ENCODE data around the gene ANAPC16.

The ANAPC16 gene

GRCh38 chr10:72276421-72277339 lies 60.9 kb downstream of the ANAPC16 start:
- Histone ChIP-seq H2AFZ (ENCODE audit: low read depth, low read length) (no peak overlapping the region), H3K79me1 (replicated peaks; ENCODE audit: low read length, poor library complexity, severe bottlenecking) (peaks cover 2% of the 10 kb centered on the region), H2BK120ac (ENCODE audit: low read depth, low read length) (no peak overlapping the region)

GRCh38 chr10:72277340-72277995 lies 61.7 kb downstream of the ANAPC16 start:
- Histone ChIP-seq H2BK120ac (ENCODE audit: low read depth, low read length) (no peak overlapping the region), H3K9me3 (ENCODE audit: control insufficient read depth, low read length) (no peaks in the 10 kb centered on the region), H3K18ac (ENCODE audit: low read depth in 1 of 2, low read length in 2 of 2) (peak overlapping the region; percentile 48 to 63), H3K23ac (ENCODE audit: low read length in 2 of 2) (no peak overlapping the region), H2AFZ (ENCODE audit: low read depth, low read length) (no peak overlapping the region), H3K4me3 (ENCODE audit: insufficient read depth in 1 of 2, low read depth in 1 of 2, low read length in 2 of 2) (no peak overlapping the region), H2AK5ac (ENCODE audit: low read length, severe bottlenecking) (peak overlapping the region; percentile 5), H2BK12ac (ENCODE audit: low read length in 2 of 2) (no peak overlapping the region), H3K27me3 (ENCODE audit: control insufficient read depth in 1 of 2, insufficient read depth in 1 of 2, low read length in 2 of 2) (no peaks in the 10 kb centered on the region), H3K4ac (ENCODE audit: low read depth in 1 of 2, low read length in 2 of 2) (peak overlapping the region; percentile 0 to 76), H3K14ac (ENCODE audit: low read length in 2 of 2) (no peak overlapping the region), H3K9ac (ENCODE audit: low read length) (no peak overlapping the region), H3K4me1 (ENCODE audit: control insufficient read depth, insufficient read depth, low read depth, low read length) (peaks cover 21% of the 10 kb centered on the region), H3K36me3 (ENCODE audit: control insufficient read depth in 1 of 2, insufficient read depth in 2 of 2, low read depth in 1 of 2, low read length in 2 of 2) (peaks cover 15 to 21% of the 10 kb centered on the region in 2 experiments), H3K27ac (ENCODE audit: low read length, poor library complexity, severe bottlenecking) (no peak overlapping the region), H3K4me2 (ENCODE audit: low read length, poor library complexity, severe bottlenecking) (no peak overlapping the region), H4K91ac (ENCODE audit: low read length) (no peak overlapping the region), H4K8ac (ENCODE audit: low read length) (no peak overlapping the region), H2BK15ac (ENCODE audit: low read depth, poor library complexity, severe bottlenecking) (no peak overlapping the region), H3K79me1 (replicated peaks; ENCODE audit: low read length, poor library complexity, severe bottlenecking) (peaks cover 2% of the 10 kb centered on the region), H2BK5ac (ENCODE audit: low read depth, low read length, poor library complexity, severe bottlenecking) (no peak overlapping the region)
- peak; percentile 63 for DNase-seq
- WGBS = 95% methylated on average over 4 of the region's 5 CpGs

More at GRCh38 chr10:72276421-72277339, 60.9 kb downstream of the ANAPC16 start:
- peak; percentile 79 for DNase-seq
- H2BK12ac ChIP-seq (ENCODE audit: low read length in 2 of 2) = no peak overlapping the region
- no peak overlapping the region for H2BK5ac ChIP-seq (ENCODE audit: low read depth, low read length, poor library complexity, severe bottlenecking)
- peak overlapping the region; percentile 12 to 48 for H3K18ac ChIP-seq (ENCODE audit: low read depth in 1 of 2, low read length in 2 of 2)
- peak overlapping the region in 1 of 2 experiments; percentile 96 for H3K4me3 ChIP-seq (ENCODE audit: insufficient read depth in 1 of 2, low read depth in 1 of 2, low read length in 2 of 2)
- H3K9me3 ChIP-seq (ENCODE audit: control insufficient read depth, low read length) = no peaks in the 10 kb centered on the region
- no peak overlapping the region for H2AK5ac ChIP-seq (ENCODE audit: low read length, severe bottlenecking)
- H3K23ac ChIP-seq (ENCODE audit: low read length in 2 of 2) = no peak overlapping the region
- no peak overlapping the region for H4K8ac ChIP-seq (ENCODE audit: low read length)
- peak overlapping the region; percentile 0 for H3K4me2 ChIP-seq (ENCODE audit: low read length, poor library complexity, severe bottlenecking)
- peak overlapping the region; percentile 89 for H3K9ac ChIP-seq (ENCODE audit: low read length)
- H4K91ac ChIP-seq (ENCODE audit: low read length) = no peak overlapping the region
- H3K36me3 ChIP-seq (ENCODE audit: control insufficient read depth in 1 of 2, insufficient read depth in 2 of 2, low read depth in 1 of 2, low read length in 2 of 2) = peaks cover 15 to 21% of the 10 kb centered on the region in 2 experiments
- WGBS = 73% methylated on average over 6 of the region's 6 CpGs
- peaks cover 22% of the 10 kb centered on the region for H3K4me1 ChIP-seq (ENCODE audit: control insufficient read depth, insufficient read depth, low read depth, low read length)
- no peak overlapping the region for H3K14ac ChIP-seq (ENCODE audit: low read length in 2 of 2)
- peak overlapping the region in 1 of 2 experiments; percentile 48 for H3K4ac ChIP-seq (ENCODE audit: low read depth in 1 of 2, low read length in 2 of 2)
- no peak overlapping the region for H2BK15ac ChIP-seq (ENCODE audit: low read depth, poor library complexity, severe bottlenecking)
- no peak overlapping the region for H3K27ac ChIP-seq (ENCODE audit: low read length, poor library complexity, severe bottlenecking)
- H3K27me3 ChIP-seq (ENCODE audit: control insufficient read depth in 1 of 2, insufficient read depth in 1 of 2, low read length in 2 of 2) = no peaks in the 10 kb centered on the region

GRCh38 chr10:72277996-72278667 lies 62.3 kb downstream of the ANAPC16 start:
- H3K4me1 ChIP-seq (ENCODE audit: control insufficient read depth, insufficient read depth, low read depth, low read length) = peaks cover 18% of the 10 kb centered on the region
- H3K27ac ChIP-seq (ENCODE audit: low read length, poor library complexity, severe bottlenecking) = no peak overlapping the region
- H3K27me3 ChIP-seq (ENCODE audit: control insufficient read depth in 1 of 2, insufficient read depth in 1 of 2, low read length in 2 of 2) = no peaks in the 10 kb centered on the region
- H3K9me3 ChIP-seq (ENCODE audit: control insufficient read depth, low read length) = no peaks in the 10 kb centered on the region
- peaks cover 2% of the 10 kb centered on the region for H3K79me1 ChIP-seq (replicated peaks; ENCODE audit: low read length, poor library complexity, severe bottlenecking)
- DNase-seq = peak; percentile 77
- H3K4me3 ChIP-seq (ENCODE audit: insufficient read depth in 1 of 2, low read depth in 1 of 2, low read length in 2 of 2) = no peak overlapping the region
- no peak overlapping the region for H3K4ac ChIP-seq (ENCODE audit: low read depth in 1 of 2, low read length in 2 of 2)
- peaks cover 15 to 21% of the 10 kb centered on the region in 2 experiments for H3K36me3 ChIP-seq (ENCODE audit: control insufficient read depth in 1 of 2, insufficient read depth in 2 of 2, low read depth in 1 of 2, low read length in 2 of 2)
- H3K23ac ChIP-seq (ENCODE audit: low read length in 2 of 2) = no peak overlapping the region
- peak overlapping the region; percentile 50 for H2BK15ac ChIP-seq (ENCODE audit: low read depth, poor library complexity, severe bottlenecking)
- no peak overlapping the region for H2BK120ac ChIP-seq (ENCODE audit: low read depth, low read length)
- H3K9ac ChIP-seq (ENCODE audit: low read length) = no peak overlapping the region
- H3K14ac ChIP-seq (ENCODE audit: low read length in 2 of 2) = no peak overlapping the region
- H2AFZ ChIP-seq (ENCODE audit: low read depth, low read length) = no peak overlapping the region
- H2BK5ac ChIP-seq (ENCODE audit: low read depth, low read length, poor library complexity, severe bottlenecking) = no peak overlapping the region
- peak overlapping the region in 1 of 2 experiments; percentile 22 for H2BK12ac ChIP-seq (ENCODE audit: low read length in 2 of 2)
- no peak overlapping the region for H3K4me2 ChIP-seq (ENCODE audit: low read length, poor library complexity, severe bottlenecking)
- H4K91ac ChIP-seq (ENCODE audit: low read length) = no peak overlapping the region
- H3K18ac ChIP-seq (ENCODE audit: low read depth in 1 of 2, low read length in 2 of 2) = peak overlapping the region in 1 of 2 experiments; percentile 74
- H4K8ac ChIP-seq (ENCODE audit: low read length) = peak overlapping the region; percentile 37
- 99% methylated on average over 3 of the region's 3 CpGs for WGBS
- H2AK5ac ChIP-seq (ENCODE audit: low read length, severe bottlenecking) = no peak overlapping the region

Measured in mesenchymal stem cell (in vitro differentiated cells and primary cell).